ENCODE measurements around the gene ADIPOR2. TPM values are rescaled to one million over a fixed set of nuclear protein-coding genes. Genes with fewer than 3 reads are reported as not detected.

ADIPOR2 gene
- total RNA-seq, 1 experiment from 2014 or later = 45.3 TPM

GRCh38 chr12:1830981-1831963 lies 140.4 kb downstream of the ADIPOR2 start:
- Histone ChIP-seq H3K27ac (ENCODE audit: insufficient read length, low read depth, low read length) (no peak overlapping the region), H3K9ac (ENCODE audit: extremely low read depth, insufficient read length, low read length) (no peak overlapping the region), H3K79me2 (ENCODE audit: insufficient read depth, low read length) (no peaks in the 10 kb centered on the region), H2AFZ (ENCODE audit: low read length) (no peak overlapping the region), H3K23ac (ENCODE audit: insufficient read length, low read depth, low read length) (no peak overlapping the region), H2BK15ac (ENCODE audit: low read depth, low read length) (no peak overlapping the region), H3K4ac (ENCODE audit: low read depth, low read length) (no peak overlapping the region), H2BK20ac (ENCODE audit: low read depth, low read length, poor library complexity, severe bottlenecking) (no peak overlapping the region), H2BK12ac (ENCODE audit: insufficient read length, low read depth, low read length) (no peak overlapping the region), H4K20me1 (ENCODE audit: control insufficient read depth, insufficient read depth, insufficient read length) (no peaks in the 10 kb centered on the region), H4K91ac (ENCODE audit: insufficient read length, low read depth, low read length) (no peak overlapping the region), H2AK5ac (ENCODE audit: insufficient read length, low read length) (no peak overlapping the region), H3K4me1 (ENCODE audit: insufficient read depth, low read length) (no peaks in the 10 kb centered on the region), H4K5ac (ENCODE audit: insufficient read length, low read depth, low read length) (no peak overlapping the region), H3T11ph (ENCODE audit: low read length) (no peak overlapping the region), H3K14ac (ENCODE audit: insufficient read depth, low read length) (no peak overlapping the region), H3K18ac (ENCODE audit: insufficient read length, low read depth, low read length) (no peak overlapping the region), H3K23me2 (ENCODE audit: insufficient read length, low read depth, low read length, poor library complexity, severe bottlenecking) (no peaks in the 10 kb centered on the region), H4K8ac (replicated peaks; ENCODE audit: insufficient read length, low read depth, low read length) (no peak overlapping the region), H3K27me3 (ENCODE audit: insufficient read depth, low read length) (no peaks in the 10 kb centered on the region), H3K9me3 (ENCODE audit: control insufficient read depth, low read depth, low read length) (no peaks in the 10 kb centered on the region), H2BK120ac (ENCODE audit: low read depth, low read length, poor library complexity, severe bottlenecking) (no peak overlapping the region), H3K56ac (ENCODE audit: insufficient read length, low read depth, low read length) (no peak overlapping the region), H3K79me1 (ENCODE audit: insufficient read depth, low read depth, low read length, poor library complexity, severe bottlenecking) (no peaks in the 10 kb centered on the region), H2BK5ac (ENCODE audit: insufficient read length, low read length) (no peak overlapping the region), H3K4me2 (ENCODE audit: insufficient read depth, insufficient read length, low read length) (peak overlapping the region; percentile 2)
- Mint-ChIP-seq H3K27ac (no peak overlapping the region), H3K4me1 (peaks cover 7 to 33% of the 10 kb centered on the region in 2 experiments), H3K4me3 (peak overlapping the region; percentile 41 to 63; a peak in 4 of 5 replicates), H3K27me3 (ENCODE audit: low read depth) (peaks cover 40% of the 10 kb centered on the region), H3K9me3 (no peaks in the 10 kb centered on the region; a peak in 1 of 5 replicates), H3K36me3 (ENCODE audit: insufficient read depth in 1 of 3, low read depth in 3 of 3) (no peaks in the 10 kb centered on the region)
- WGBS (ENCODE audit: extremely low coverage, insufficient read length, low lambda C conversion rate) = no CpG with 5 or more reads among the region's 34 CpGs
- peak; percentile 94 for DNase-seq
- TF ChIP-seq CTCF (conservative IDR thresholded peaks at IDR 0.05) = no peak
